Common myeloid progenitor, CD34-positive (primary cell): ENCODE data around the gene EFHD2.

Experiments used
- CTCF ChIA-PET: fragments of 350-600 bp; sonication (Branson Sonifier 250); formaldehyde crosslinking; loops from one replicate; lab custom pipeline; 2021; ENCODE audit warnings: antibody characterized with exemption; lab: Charles Lee
- POLR2A ChIA-PET: fragments of 350-600 bp; sonication (Branson Sonifier 250); formaldehyde crosslinking; loops from one replicate; lab custom pipeline; 2021; ENCODE audit warnings: antibody characterized with exemption; lab: Charles Lee
- DNase-seq, 3 donors: peaks; one replicate each; pipeline versions ENCODE4 v3.0.0 to v3.0.0-alpha.2; 2013
- H3K27ac ChIP-seq, 2 experiments: 1 replicate in 1 of 2; 2 replicates in 1 of 2; pipeline ENCODE4 v1.7.0; 2013; ENCODE audit warnings: inconsistent platforms in 2 of 2, low read length in 2 of 2, mild to moderate bottlenecking in 2 of 2, low read depth in 1 of 2, moderate library complexity in 1 of 2; ENCODE audit not compliant: severe bottlenecking in 2 of 2, insufficient read depth in 1 of 2, poor library complexity in 1 of 2
- H3K27me3 ChIP-seq, 5 experiments: replicated peaks in 2 of 5; 1 replicate in 3 of 5; 2 replicates in 2 of 5; pipeline versions ENCODE4 v1.6.1 to v1.7.0; 2013; ENCODE audit warnings: low read length in 4 of 5, mild to moderate bottlenecking in 2 of 5, moderate library complexity in 2 of 5, inconsistent platforms in 1 of 5; ENCODE audit not compliant: insufficient read depth in 5 of 5, control insufficient read depth in 4 of 5
- H3K36me3 ChIP-seq, 4 experiments: 1 replicate in 2 of 4; 2 replicates in 2 of 4; pipeline versions ENCODE4 v1.6.1 to v1.7.0; 2013; ENCODE audit warnings: low read length in 3 of 4, control low read depth in 1 of 4, mild to moderate bottlenecking in 1 of 4; ENCODE audit not compliant: control insufficient read depth in 4 of 4, insufficient read depth in 4 of 4
- H3K4me1 ChIP-seq, 4 experiments: 1 replicate in 3 of 4; 2 replicates in 1 of 4; pipeline versions ENCODE4 v1.6.1 to v1.7.1; 2013; ENCODE audit warnings: low read length in 3 of 4, mild to moderate bottlenecking in 3 of 4, control low read depth in 1 of 4, inconsistent platforms in 1 of 4, moderate library complexity in 1 of 4; ENCODE audit not compliant: control insufficient read depth in 4 of 4, insufficient read depth in 4 of 4; ENCODE audit errors: control extremely low read depth in 1 of 4
- H3K4me3 ChIP-seq, 7 experiments: 1 replicate in 4 of 7; 2 replicates in 3 of 7; pipeline versions ENCODE4 v1.5.1 to v1.7.0; 2013; ENCODE audit warnings: mild to moderate bottlenecking in 7 of 7, low read length in 6 of 7, moderate library complexity in 6 of 7, inconsistent platforms in 2 of 7, low read depth in 2 of 7, control low read depth in 1 of 7; ENCODE audit not compliant: insufficient read depth in 4 of 7, control insufficient read depth in 1 of 7; ENCODE audit errors: extremely low read depth in 1 of 7
- H3K9me3 ChIP-seq, 5 experiments: 1 replicate in 4 of 5; 2 replicates in 1 of 5; pipeline versions ENCODE4 v1.6.1 to v1.7.1; 2013; ENCODE audit warnings: low read length in 4 of 5, mild to moderate bottlenecking in 2 of 5, inconsistent platforms in 1 of 5, low read depth in 1 of 5, moderate library complexity in 1 of 5; ENCODE audit not compliant: control insufficient read depth in 4 of 5, insufficient read depth in 2 of 5; ENCODE audit errors: control extremely low read depth in 1 of 5
- WGBS: methylation state at CpG from one replicate; pipeline ENCODE4 v1.1.5; 2013; ENCODE audit not compliant: insufficient coverage; 5-methylcytosine and 5-hydroxymethylcytosine counted together

EFHD2 gene

GRCh38 chr1:15397236-15397635 is 12.5 kb upstream of the EFHD2 start:
- H3K4me3 ChIP-seq, result no peak overlapping the region
- no peak for DNase-seq
- no peaks in the 10 kb centered on the region for H3K36me3 ChIP-seq
- peaks cover 0 to 2% (median 0%) of the 10 kb centered on the region in 4 experiments for H3K4me1 ChIP-seq
- CTCF ChIA-PET, result no interaction called here
- H3K9me3 ChIP-seq, result peaks cover 0 to 8% (median 4%) of the 10 kb centered on the region in 5 experiments
- POLR2A ChIA-PET, result no interaction called here
- H3K27me3 ChIP-seq, result no peaks in the 10 kb centered on the region
- H3K27ac ChIP-seq, result no peak overlapping the region
- 100% methylated on average over 1 of the region's 2 CpGs for WGBS

- H3K36me3 ChIP-seq, result no peaks in the 10 kb centered on the region
- H3K27me3 ChIP-seq, result no peaks in the 10 kb centered on the region
- H3K4me1 ChIP-seq, result peaks cover 0 to 2% (median 0%) of the 10 kb centered on the region in 4 experiments
- no peak overlapping the region for H3K4me3 ChIP-seq
- ChIA-PET POLR2A (no interaction called here), CTCF (no interaction called here)
- DNase-seq, result no peak
- no peak overlapping the region for H3K27ac ChIP-seq
- H3K9me3 ChIP-seq, result peaks cover 0 to 8% (median 4%) of the 10 kb centered on the region in 5 experiments
- WGBS, result 100% methylated on average over 1 of the region's 2 CpGs
Measured at GRCh38 chr1:15399710-15400109, 10.0 kb upstream of the EFHD2 start.

- Histone ChIP-seq H3K27ac (no peak overlapping the region), H3K4me1 (peaks cover 0 to 2% (median 0%) of the 10 kb centered on the region in 4 experiments), H3K4me3 (no peak overlapping the region), H3K27me3 (no peaks in the 10 kb centered on the region), H3K9me3 (peaks cover 0 to 8% (median 4%) of the 10 kb centered on the region in 5 experiments), H3K36me3 (no peaks in the 10 kb centered on the region)
- 97% methylated on average over 3 of the region's 3 CpGs for WGBS
- CTCF ChIA-PET, result interaction anchor here (0.5 to 0.9 kb wide), 2 partner anchors 11 to 180 kb away, joined by 3 read pairs; no protein-coding TSS in a partner anchor
- POLR2A ChIA-PET, result interaction anchor here (0.5 kb wide), 1 partner anchor 25 kb away, joined by 3 read pairs; no protein-coding TSS in a partner anchor
- DNase-seq, result no peak
Measured at GRCh38 chr1:15400627-15401026, 9.1 kb upstream of the EFHD2 start.

GRCh38 chr1:15401391-15402055 is 8.2 kb upstream of the EFHD2 start:
- H3K27me3 ChIP-seq, result peaks cover 0 to 1% (median 0%) of the 10 kb centered on the region in 5 experiments
- no peak overlapping the region for H3K27ac ChIP-seq
- H3K4me1 ChIP-seq, result peaks cover 0 to 2% (median 0%) of the 10 kb centered on the region in 4 experiments
- DNase-seq, result no peak
- ChIA-PET CTCF (interaction anchor here (0.9 kb wide), 1 partner anchor 10 kb away, joined by 3 read pairs; no protein-coding TSS in a partner anchor), POLR2A (interaction anchor here (0.5 kb wide), 1 partner anchor 24 kb away, joined by 3 read pairs; no protein-coding TSS in a partner anchor)
- no peaks in the 10 kb centered on the region for H3K36me3 ChIP-seq
- WGBS, result 95% methylated on average over 6 of the region's 7 CpGs
- peaks cover 0 to 8% (median 4%) of the 10 kb centered on the region in 5 experiments for H3K9me3 ChIP-seq
- H3K4me3 ChIP-seq, result no peak overlapping the region

- CTCF ChIA-PET, result interaction anchor here (0.8 to 0.9 kb wide), 2 partner anchors 14 to 17 kb away, joined by 3 read pairs; no protein-coding TSS in a partner anchor
- POLR2A ChIA-PET, result no interaction called here
- H3K27ac ChIP-seq, result no peak overlapping the region
- peaks cover 0 to 4% (median 0%) of the 10 kb centered on the region in 5 experiments for H3K27me3 ChIP-seq
- H3K4me1 ChIP-seq, result peaks cover 0 to 2% (median 0%) of the 10 kb centered on the region in 4 experiments
- 93% methylated on average over 3 of the region's 5 CpGs for WGBS
- DNase-seq, result no peak
- peaks cover 0 to 8% (median 4%) of the 10 kb centered on the region in 5 experiments for H3K9me3 ChIP-seq
- no peaks in the 10 kb centered on the region for H3K36me3 ChIP-seq
- H3K4me3 ChIP-seq, result no peak overlapping the region
Measured at GRCh38 chr1:15402809-15403450, 6.8 kb upstream of the EFHD2 start.

DNA sequence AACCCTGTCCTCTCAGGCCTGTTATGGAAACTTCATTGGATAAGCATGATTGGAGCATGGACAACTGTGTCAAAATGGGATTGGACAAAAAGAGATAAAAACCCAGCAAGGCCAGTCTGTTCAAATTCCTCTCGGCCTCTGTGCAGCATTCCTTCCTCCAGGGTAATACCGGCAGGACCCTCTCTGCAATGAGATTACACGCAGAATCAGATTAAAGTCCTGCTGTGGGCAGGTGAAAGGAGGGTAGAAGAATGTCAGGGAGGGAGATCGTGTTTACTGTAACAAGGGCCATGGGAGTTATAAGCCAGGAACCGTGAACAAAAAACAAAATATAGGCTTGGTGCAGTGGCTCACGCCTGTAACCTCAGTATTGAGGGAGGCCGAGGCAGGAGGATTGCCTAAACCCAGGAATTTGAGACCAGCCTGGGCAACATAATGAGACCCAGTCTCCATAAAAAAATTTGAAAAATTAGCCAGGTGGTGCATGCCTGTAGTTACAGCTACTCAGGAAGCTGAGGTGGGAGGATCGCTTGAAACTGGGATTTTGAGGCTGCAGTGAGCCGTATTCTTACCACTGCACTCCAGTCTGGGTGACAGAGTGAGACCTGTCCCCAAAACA is 5.6 kb upstream of the EFHD2 start:
- no peak overlapping the region for H3K27ac ChIP-seq
- POLR2A ChIA-PET, result interaction anchor here (0.5 kb wide), 1 partner anchor 31 kb away, joined by 3 read pairs; no protein-coding TSS in a partner anchor
- H3K9me3 ChIP-seq, result peaks cover 0 to 8% (median 4%) of the 10 kb centered on the region in 5 experiments
- 98% methylated on average over 7 of the region's 9 CpGs for WGBS
- peaks cover 0 to 6% (median 4%) of the 10 kb centered on the region in 4 experiments for H3K4me1 ChIP-seq
- no peak for DNase-seq
- no peak overlapping the region for H3K4me3 ChIP-seq
- no peaks in the 10 kb centered on the region for H3K36me3 ChIP-seq
- CTCF ChIA-PET, result no interaction called here
- H3K27me3 ChIP-seq, result peaks cover 0 to 5% (median 0%) of the 10 kb centered on the region in 5 experiments
